Endodermal cell (in vitro differentiated cells): Measurements from ENCODE around the gene BOD1L1. TPM values are rescaled to one million over a fixed set of nuclear protein-coding genes. Genes with fewer than 3 reads are reported as not detected.

Experiments used
- DNase-seq: peaks from one replicate; pipeline ENCODE4 v3.0.0-alpha.2; 2017
- H3K27ac ChIP-seq: 2 replicates; pipeline ENCODE4 v1.5.1; 2013; ENCODE audit warnings: mild to moderate bottlenecking, low read depth, low read length, moderate library complexity
- H3K27me3 ChIP-seq: 2 replicates; pipeline ENCODE4 v1.6.1; 2013; ENCODE audit warnings: mild to moderate bottlenecking, low read length, moderate library complexity; ENCODE audit not compliant: insufficient read depth, control insufficient read depth, poor library complexity, severe bottlenecking
- H3K36me3 ChIP-seq: 2 replicates; pipeline ENCODE4 v1.7.0; 2013; ENCODE audit warnings: mild to moderate bottlenecking, low read length, moderate library complexity; ENCODE audit not compliant: control insufficient read depth, insufficient read depth
- H3K4me1 ChIP-seq: one replicate; pipeline ENCODE4 v1.7.0; 2013; ENCODE audit warnings: low read length; ENCODE audit not compliant: control insufficient read depth, insufficient read depth
- H3K4me3 ChIP-seq: 2 replicates; pipeline ENCODE4 v1.5.1; 2013; ENCODE audit warnings: mild to moderate bottlenecking, low read length, moderate library complexity
- H3K9ac ChIP-seq: 2 replicates; pipeline ENCODE4 v1.6.1; 2013; ENCODE audit warnings: mild to moderate bottlenecking, low read length, moderate library complexity; ENCODE audit not compliant: poor library complexity, severe bottlenecking; ENCODE audit errors: extremely low read depth
- H3K9me3 ChIP-seq: 2 replicates; pipeline ENCODE4 v1.6.1; 2013; ENCODE audit warnings: mild to moderate bottlenecking, low read length, moderate library complexity; ENCODE audit not compliant: control insufficient read depth
- H3K27ac Mint-ChIP-seq: 2 replicates; pipeline ENCODE4 v1.8.0; 2020; ENCODE audit warnings: mixed read lengths
- H3K27me3 Mint-ChIP-seq: 2 replicates; pipeline ENCODE4 v1.8.0; 2021; ENCODE audit warnings: mild to moderate bottlenecking, mixed read lengths; ENCODE audit not compliant: insufficient read depth
- H3K36me3 Mint-ChIP-seq: 2 replicates; pipeline ENCODE4 v1.8.0; 2020; ENCODE audit warnings: low read depth, mixed read lengths
- H3K4me1 Mint-ChIP-seq: 2 replicates; pipeline ENCODE4 v1.8.0; 2020; ENCODE audit warnings: mixed read lengths
- H3K4me3 Mint-ChIP-seq: 2 replicates; pipeline ENCODE4 v1.8.0; 2020; ENCODE audit warnings: mild to moderate bottlenecking, moderate library complexity, mixed read lengths
- H3K9me3 Mint-ChIP-seq: 2 replicates; pipeline ENCODE4 v1.8.0; 2020; ENCODE audit warnings: mild to moderate bottlenecking, mixed read lengths
- WGBS, 2 experiments: methylation state at CpG; one replicate each; pipeline versions ENCODE4 v1.1.5 to v1.1.7; 2013; ENCODE audit warnings: missing lambda C conversion rate in 2 of 2, mixed read lengths in 1 of 2; ENCODE audit not compliant: insufficient coverage in 1 of 2, insufficient read length in 1 of 2; 5-methylcytosine and 5-hydroxymethylcytosine counted together
- total RNA-seq, 2 donors: library from RNA; stranded (reverse); fragmentation: NEBNext Ultra II Directional in 1 of 2; extraction: Animal tissue kit (Norgen Biotek cat#: 25700) in 1 of 2; gene quantifications; 2 replicates in 1 of 2; 3 replicates in 1 of 2; pipeline ENCODE4 v1.2.1, GENCODE V29; 2021
- TF ChIP-seq, protein P1 (sequence below): fragments of 200-600 bp; sonication (generic); conservative IDR thresholded peaks from 2 replicates; pipeline ENCODE4 v1.5.0; 2021; ENCODE audit warnings: antibody characterized with exemption, mild to moderate bottlenecking

BOD1L1 gene
- total RNA-seq, 2 donors from 2014 or later: 42.5 to 46.3 TPM

GRCh38 chr4:13524504-13525243, 102.9 kb downstream of the BOD1L1 start:
- no peaks in the 10 kb centered on the region for H3K36me3 ChIP-seq
- Mint-ChIP-seq H3K27me3 (peaks cover 47% of the 10 kb centered on the region), H3K27ac (no peak overlapping the region), H3K4me1 (no peaks in the 10 kb centered on the region), H3K9me3 (peaks cover 17% of the 10 kb centered on the region), H3K36me3 (peaks cover 5% of the 10 kb centered on the region), H3K4me3 (no peak overlapping the region)
- no peak overlapping the region for H3K9ac ChIP-seq
- TF ChIP-seq, protein P1, sequence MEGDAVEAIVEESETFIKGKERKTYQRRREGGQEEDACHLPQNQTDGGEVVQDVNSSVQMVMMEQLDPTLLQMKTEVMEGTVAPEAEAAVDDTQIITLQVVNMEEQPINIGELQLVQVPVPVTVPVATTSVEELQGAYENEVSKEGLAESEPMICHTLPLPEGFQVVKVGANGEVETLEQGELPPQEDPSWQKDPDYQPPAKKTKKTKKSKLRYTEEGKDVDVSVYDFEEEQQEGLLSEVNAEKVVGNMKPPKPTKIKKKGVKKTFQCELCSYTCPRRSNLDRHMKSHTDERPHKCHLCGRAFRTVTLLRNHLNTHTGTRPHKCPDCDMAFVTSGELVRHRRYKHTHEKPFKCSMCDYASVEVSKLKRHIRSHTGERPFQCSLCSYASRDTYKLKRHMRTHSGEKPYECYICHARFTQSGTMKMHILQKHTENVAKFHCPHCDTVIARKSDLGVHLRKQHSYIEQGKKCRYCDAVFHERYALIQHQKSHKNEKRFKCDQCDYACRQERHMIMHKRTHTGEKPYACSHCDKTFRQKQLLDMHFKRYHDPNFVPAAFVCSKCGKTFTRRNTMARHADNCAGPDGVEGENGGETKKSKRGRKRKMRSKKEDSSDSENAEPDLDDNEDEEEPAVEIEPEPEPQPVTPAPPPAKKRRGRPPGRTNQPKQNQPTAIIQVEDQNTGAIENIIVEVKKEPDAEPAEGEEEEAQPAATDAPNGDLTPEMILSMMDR: no peak
- H3K4me1 ChIP-seq: no peaks in the 10 kb centered on the region
- H3K4me3 ChIP-seq: no peak overlapping the region
- WGBS, 2 experiments: 84 to 88% methylated on average over 26 to 36 of the region's 36 CpGs
- peaks cover 6% of the 10 kb centered on the region for H3K9me3 ChIP-seq
- no peak overlapping the region for H3K27ac ChIP-seq
- peak; percentile 47 for DNase-seq
- H3K27me3 ChIP-seq: peaks cover 79% of the 10 kb centered on the region

GRCh38 chr4:13523591-13524503, 103.7 kb downstream of the BOD1L1 start:
- peaks cover 5% of the 10 kb centered on the region for H3K4me1 Mint-ChIP-seq

DNA sequence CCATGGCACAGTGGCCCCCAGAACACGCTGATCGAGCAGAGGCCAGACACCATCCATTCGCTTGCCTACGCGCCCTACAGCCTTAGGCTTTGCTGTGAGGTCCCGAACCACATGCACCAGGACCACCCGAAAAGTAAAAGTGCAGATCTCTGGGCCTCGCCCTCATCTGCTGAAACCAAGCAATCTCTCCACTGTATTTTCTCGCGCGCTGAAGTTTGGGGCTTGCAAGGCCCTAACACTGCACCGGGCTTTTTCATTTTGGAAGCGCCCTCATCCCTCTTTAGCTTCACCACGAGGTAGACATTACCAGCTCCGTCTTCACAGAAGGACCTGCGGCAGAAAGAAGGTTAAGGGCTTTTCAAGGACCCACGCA, 104.4 kb downstream of the BOD1L1 start:
- Histone ChIP-seq H3K9ac (no peak overlapping the region), H3K4me3 (no peak overlapping the region), H3K4me1 (no peaks in the 10 kb centered on the region), H3K36me3 (no peaks in the 10 kb centered on the region), H3K27ac (no peak overlapping the region), H3K9me3 (peaks cover 6% of the 10 kb centered on the region), H3K27me3 (peaks cover 63% of the 10 kb centered on the region)
- H3K4me3 Mint-ChIP-seq: no peak overlapping the region
- no peak for DNase-seq
- H3K27me3 Mint-ChIP-seq: peaks cover 36% of the 10 kb centered on the region
- WGBS, 2 experiments: 91 to 95% methylated on average over 17 of the region's 17 CpGs
- H3K27ac Mint-ChIP-seq: no peak overlapping the region
- peaks cover 5% of the 10 kb centered on the region for H3K36me3 Mint-ChIP-seq
- TF ChIP-seq, protein P1: no peak
- H3K9me3 Mint-ChIP-seq: peaks cover 17% of the 10 kb centered on the region
- H3K4me1 Mint-ChIP-seq: peaks cover 7% of the 10 kb centered on the region

More at GRCh38 chr4:13523591-13524503, 103.7 kb downstream of the BOD1L1 start:
- 94 to 98% methylated on average over 25 to 59 of the region's 59 CpGs for WGBS, 2 experiments
- Histone ChIP-seq H3K9me3 (peaks cover 6% of the 10 kb centered on the region), H3K4me1 (no peaks in the 10 kb centered on the region), H3K27ac (no peak overlapping the region), H3K27me3 (peaks cover 71% of the 10 kb centered on the region), H3K4me3 (no peak overlapping the region), H3K36me3 (no peaks in the 10 kb centered on the region), H3K9ac (no peak overlapping the region)
- H3K27ac Mint-ChIP-seq: no peak overlapping the region
- TF ChIP-seq, protein P1: no peak
- peaks cover 5% of the 10 kb centered on the region for H3K36me3 Mint-ChIP-seq
- peaks cover 41% of the 10 kb centered on the region for H3K27me3 Mint-ChIP-seq
- DNase-seq: no peak
- no peak overlapping the region for H3K4me3 Mint-ChIP-seq
- peaks cover 17% of the 10 kb centered on the region for H3K9me3 Mint-ChIP-seq
